GM12872 (cell line): ENCODE results near the gene SLC22A23.

Source experiments
- CTCF ChIP-seq: IDR thresholded peaks from 3 replicates; pipeline ENCODE4 v1.5.1; 2011; ENCODE audit warnings: low read depth, mild to moderate bottlenecking, low read length, moderate library complexity; ENCODE audit not compliant: insufficient read depth

Gene SLC22A23

GRCh38 chr6:3291987-3292386 is 164.9 kb downstream of the SLC22A23 start:
- no peak for TF ChIP-seq CTCF

DNA sequence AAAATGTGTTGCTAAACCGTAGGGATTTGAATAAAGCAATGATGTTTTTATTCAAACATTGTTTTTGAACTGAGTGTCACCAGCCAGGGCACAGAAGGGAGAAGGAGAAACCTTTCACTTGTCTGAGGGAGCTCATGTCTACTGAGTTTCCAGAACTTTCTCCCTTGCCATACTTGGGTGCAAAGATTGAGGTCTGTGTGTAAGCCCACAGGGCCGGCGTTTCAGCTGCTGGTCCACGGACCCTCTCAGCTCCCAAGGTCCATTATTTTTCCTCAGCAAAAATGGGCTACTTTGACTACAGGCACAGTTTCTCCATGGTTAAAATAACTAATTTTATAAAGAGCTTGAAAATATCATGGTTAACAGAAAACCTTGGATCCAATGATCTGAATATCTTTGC is 165.5 kb downstream of the SLC22A23 start:
- TF ChIP-seq CTCF: no peak

DNA sequence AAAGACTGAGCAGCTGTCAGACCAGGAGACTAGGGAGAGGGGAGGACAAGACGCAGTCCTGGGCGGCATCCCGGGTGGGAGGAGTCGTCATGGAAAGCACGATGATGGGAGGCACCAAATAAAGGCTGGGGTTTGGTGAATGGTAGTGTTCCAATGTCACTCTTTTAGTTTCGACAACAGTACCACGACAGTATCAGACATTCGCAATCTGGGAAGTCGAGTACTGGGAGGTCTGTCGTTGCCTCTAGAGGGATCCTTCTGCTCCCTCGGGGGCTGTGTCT is 166.0 kb downstream of the SLC22A23 start:
- TF ChIP-seq CTCF: no peak

- TF ChIP-seq CTCF: no peak
These were observed 166.5 kb downstream of the SLC22A23 start for GRCh38 chr6:3290149-3290930.

- no peak for TF ChIP-seq CTCF
These were observed 167.2 kb downstream of the SLC22A23 start for GRCh38 chr6:3289664-3290055.

DNA sequence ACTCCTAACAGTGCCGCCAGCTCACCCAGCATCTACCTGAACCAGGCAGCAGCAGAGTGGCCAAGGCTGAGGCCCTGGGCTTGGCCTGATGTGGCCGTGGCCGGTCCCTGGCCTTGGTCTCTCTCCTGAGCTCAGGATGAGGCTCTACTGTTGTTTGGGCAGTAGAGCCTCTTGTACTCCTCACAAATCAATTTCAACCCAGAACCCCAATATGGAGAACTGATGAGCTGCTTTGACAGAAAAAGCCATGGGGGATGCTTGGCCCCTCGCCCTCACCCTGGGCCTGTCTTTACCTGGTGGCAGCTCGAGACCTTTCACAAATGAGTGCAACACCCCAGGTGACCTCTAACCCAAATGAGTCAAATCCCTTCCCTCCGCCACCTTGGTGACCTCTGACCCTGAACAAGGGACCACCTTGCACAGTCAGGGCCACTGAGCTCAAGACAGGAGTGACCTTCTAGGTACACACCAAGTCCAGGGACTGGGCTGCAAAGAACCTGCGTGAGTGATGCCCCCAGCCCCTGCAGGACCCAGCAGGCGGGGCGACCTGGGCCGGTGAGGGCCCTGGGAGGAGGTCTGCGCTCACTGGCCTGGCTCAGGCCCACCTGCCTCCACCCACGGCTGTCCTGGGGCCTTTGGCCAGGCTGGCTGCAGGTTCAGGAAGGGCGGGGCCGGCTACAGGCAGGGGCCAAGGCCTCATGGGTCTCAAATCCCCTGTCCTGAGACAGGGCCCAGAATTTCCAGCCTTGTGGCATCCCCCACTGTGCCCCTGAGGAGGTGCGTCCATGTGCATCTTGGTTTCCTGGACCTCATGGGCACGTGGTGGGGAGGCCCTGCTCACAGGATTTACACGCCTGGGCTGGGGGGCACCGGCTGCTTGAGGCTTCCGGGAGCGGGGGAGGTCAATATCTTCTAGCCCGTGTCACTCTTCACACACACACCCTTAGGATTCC is 167.9 kb downstream of the SLC22A23 start:
- no peak for TF ChIP-seq CTCF

- TF ChIP-seq CTCF: no peak
These were observed 168.7 kb downstream of the SLC22A23 start for GRCh38 chr6:3287976-3288707.
